ENCODE results near the gene MYBPC3.

MYBPC3 gene

GRCh38 chr11:47395223-47396048 lies 42.9 kb upstream of the MYBPC3 start:
- in situ Hi-C loops (cut with HindIII; ENCODE audit: low sequenced_read_pairs): no loop called here
- no peak for TF ChIP-seq CTCF (IDR thresholded peaks at IDR 0.05; ENCODE audit: low read depth, low read length, missing control alignments)
- no peak overlapping the region for H3K4me3 ChIP-seq (ENCODE audit: low read depth, low read length)
- no peak for DNase-seq (ENCODE audit: low read depth)

GRCh38 chr11:47394322-47395222 lies 42.1 kb upstream of the MYBPC3 start:
- DNase-seq (ENCODE audit: low read depth): no peak
- H3K4me3 ChIP-seq (ENCODE audit: low read depth, low read length): no peak overlapping the region
- in situ Hi-C loops (cut with HindIII; ENCODE audit: low sequenced_read_pairs): no loop called here
- no peak for TF ChIP-seq CTCF (IDR thresholded peaks at IDR 0.05; ENCODE audit: low read depth, low read length, missing control alignments)

GRCh38 chr11:47394050-47394321 lies 41.5 kb upstream of the MYBPC3 start:
- in situ Hi-C loops (cut with HindIII; ENCODE audit: low sequenced_read_pairs): no loop called here
- DNase-seq (ENCODE audit: low read depth): no peak
- H3K4me3 ChIP-seq (ENCODE audit: low read depth, low read length): no peak overlapping the region
- no peak for TF ChIP-seq CTCF (IDR thresholded peaks at IDR 0.05; ENCODE audit: low read depth, low read length, missing control alignments)

- no peak for DNase-seq (ENCODE audit: low read depth)
- TF ChIP-seq CTCF (IDR thresholded peaks at IDR 0.05; ENCODE audit: low read depth, low read length, missing control alignments): no peak
- no peak overlapping the region for H3K4me3 ChIP-seq (ENCODE audit: low read depth, low read length)
- in situ Hi-C loops (cut with HindIII; ENCODE audit: low sequenced_read_pairs): no loop called here
Observed at GRCh38 chr11:47393163-47394049, 40.9 kb upstream of the MYBPC3 start.

- DNase-seq (ENCODE audit: low read depth): no peak
Observed at GRCh38 chr11:47392546-47393162, 40.2 kb upstream of the MYBPC3 start.

More at GRCh38 chr11:47392546-47393162, 40.2 kb upstream of the MYBPC3 start:
- no peak overlapping the region for H3K4me3 ChIP-seq (ENCODE audit: low read depth, low read length)
- in situ Hi-C loops (cut with HindIII; ENCODE audit: low sequenced_read_pairs): no loop called here
- TF ChIP-seq CTCF (IDR thresholded peaks at IDR 0.05; ENCODE audit: low read depth, low read length, missing control alignments): no peak
